Measurements from ENCODE around the gene ART3.

The ART3 gene

GRCh38 chr4:76055421-76055820 is 19.1 kb upstream of the ART3 start:
- H3K27me3 ChIP-seq: peaks cover 51% of the 10 kb centered on the region
- H3K36me3 ChIP-seq: no peaks in the 10 kb centered on the region
- no peak for TF ChIP-seq CTCF (IDR thresholded peaks at IDR 0.05; ENCODE audit: low read depth, low read length)
- no peak for DNase-seq
- no peaks in the 10 kb centered on the region; the same call in 1 of the 2 replicates for H3K4me1 ChIP-seq
- no peak overlapping the region for H3K4me3 ChIP-seq (ENCODE audit: low read depth, low read length)
- no peaks in the 10 kb centered on the region for H3K9me3 ChIP-seq

GRCh38 chr4:76058302-76058701 is 16.2 kb upstream of the ART3 start:
- no peaks in the 10 kb centered on the region; the same call in 1 of the 2 replicates for H3K4me1 ChIP-seq
- no peak for TF ChIP-seq CTCF (IDR thresholded peaks at IDR 0.05; ENCODE audit: low read depth, low read length)
- peaks cover 54% of the 10 kb centered on the region for H3K27me3 ChIP-seq
- no peaks in the 10 kb centered on the region for H3K9me3 ChIP-seq
- DNase-seq: no peak
- no peak overlapping the region for H3K4me3 ChIP-seq (ENCODE audit: low read depth, low read length)
- H3K36me3 ChIP-seq: no peaks in the 10 kb centered on the region

- no peak overlapping the region for H3K4me3 ChIP-seq (ENCODE audit: low read depth, low read length)
- no peak for DNase-seq
- H3K9me3 ChIP-seq: no peaks in the 10 kb centered on the region
- no peaks in the 10 kb centered on the region for H3K4me1 ChIP-seq
- no peaks in the 10 kb centered on the region for H3K36me3 ChIP-seq
- H3K27me3 ChIP-seq: peaks cover 47% of the 10 kb centered on the region
- TF ChIP-seq CTCF (IDR thresholded peaks at IDR 0.05; ENCODE audit: low read depth, low read length): no peak
Observed at GRCh38 chr4:76058888-76059426, 15.6 kb upstream of the ART3 start.

- Histone ChIP-seq H3K9me3 (no peaks in the 10 kb centered on the region), H3K27me3 (peaks cover 42% of the 10 kb centered on the region), H3K4me1 (no peaks in the 10 kb centered on the region), H3K36me3 (no peaks in the 10 kb centered on the region), H3K4me3 (ENCODE audit: low read depth, low read length) (no peak overlapping the region)
- no peak for DNase-seq
- no peak for TF ChIP-seq CTCF (IDR thresholded peaks at IDR 0.05; ENCODE audit: low read depth, low read length)
Observed at GRCh38 chr4:76059750-76060149, 14.8 kb upstream of the ART3 start.

- Histone ChIP-seq H3K4me1 (no peaks in the 10 kb centered on the region), H3K36me3 (no peaks in the 10 kb centered on the region), H3K27me3 (peaks cover 35% of the 10 kb centered on the region), H3K9me3 (no peaks in the 10 kb centered on the region), H3K4me3 (ENCODE audit: low read depth, low read length) (no peak overlapping the region)
- no peak for DNase-seq
- TF ChIP-seq CTCF (IDR thresholded peaks at IDR 0.05; ENCODE audit: low read depth, low read length): no peak
Observed at GRCh38 chr4:76060506-76060905, 14.0 kb upstream of the ART3 start.

- Histone ChIP-seq H3K27me3 (peaks cover 26% of the 10 kb centered on the region), H3K36me3 (no peaks in the 10 kb centered on the region), H3K4me3 (ENCODE audit: low read depth, low read length) (no peak overlapping the region), H3K4me1 (no peaks in the 10 kb centered on the region), H3K9me3 (no peaks in the 10 kb centered on the region)
- no peak for TF ChIP-seq CTCF (IDR thresholded peaks at IDR 0.05; ENCODE audit: low read depth, low read length)
- DNase-seq: no peak
Observed at GRCh38 chr4:76061421-76061820, 13.1 kb upstream of the ART3 start.

Measured in BE2C (cell line).